Smooth muscle cell (in vitro differentiated cells): ENCODE measurements around the gene DDA1. TPM values are rescaled to one million over a fixed set of nuclear protein-coding genes. Genes with fewer than 3 reads are reported as not detected.
"Not testable (repeated sequence)": the region's sequence is repeated elsewhere in the genome, so short reads cannot be mapped to it uniquely, and the experiment has no call there.

ENCODE experiments used
- DNase-seq: peaks from one replicate; lab custom pipeline; 2025; ENCODE audit not compliant: unreplicated experiment; lab: John Stamatoyannopoulos, UW
- H2AFZ ChIP-seq: fragments of 200-600 bp; sonication (generic); 2 replicates; pipeline ENCODE4 v1.6.0; 2016; ENCODE audit warnings: antibody characterized with exemption, low read depth, mild to moderate bottlenecking
- H3F3A ChIP-seq: fragments of 200-600 bp; sonication (generic); 2 replicates; pipeline ENCODE4 v1.6.0; 2017; ENCODE audit warnings: antibody characterized with exemption, low read depth
- H3K27ac ChIP-seq: fragments of 200-600 bp; sonication (generic); 2 replicates; pipeline ENCODE4 v1.5.1; 2016; ENCODE audit warnings: low read depth, mild to moderate bottlenecking
- H3K27me3 ChIP-seq: fragments of 200-600 bp; sonication (generic); 2 replicates; pipeline ENCODE4 v1.6.1; 2016; ENCODE audit warnings: low read depth, mild to moderate bottlenecking
- H3K36me3 ChIP-seq: fragments of 200-600 bp; sonication (generic); 2 replicates; pipeline ENCODE4 v1.5.1; 2016; ENCODE audit warnings: low read depth
- H3K4me1 ChIP-seq: fragments of 200-600 bp; sonication (generic); 2 replicates; pipeline ENCODE4 v1.5.1; 2016; ENCODE audit warnings: low read depth
- H3K4me2 ChIP-seq: fragments of 200-600 bp; sonication (generic); 2 replicates; pipeline ENCODE4 v1.6.0; 2016; ENCODE audit warnings: mild to moderate bottlenecking
- H3K4me3 ChIP-seq: fragments of 200-600 bp; sonication (generic); 2 replicates; pipeline ENCODE4 v1.5.1; 2016; ENCODE audit warnings: mild to moderate bottlenecking
- H3K79me2 ChIP-seq: fragments of 200-600 bp; sonication (generic); 2 replicates; pipeline ENCODE4 v1.6.0; 2016; ENCODE audit warnings: low read depth, mild to moderate bottlenecking
- H3K9ac ChIP-seq: fragments of 200-600 bp; sonication (generic); 2 replicates; pipeline ENCODE4 v1.6.0; 2016; ENCODE audit warnings: low read depth
- H3K9me3 ChIP-seq: fragments of 200-600 bp; sonication (generic); replicated peaks from 2 replicates; pipeline ENCODE4 v1.5.1; 2016; ENCODE audit warnings: low read depth
- H4K20me1 ChIP-seq: fragments of 200-600 bp; sonication (generic); 2 replicates; pipeline ENCODE4 v1.6.0; 2016; ENCODE audit warnings: low read depth
- WGBS: methylation state at CpG from one replicate; pipeline ENCODE4 v1.1.7; 2016; ENCODE audit warnings: low lambda C conversion rate; 5-methylcytosine and 5-hydroxymethylcytosine counted together
- polyA plus RNA-seq: library from polyadenylated mRNA; unstranded; fragments of >200 nt; fragmentation: Nextera tagmentation; extraction: Ambion mirVana; gene quantifications from 2 replicates; pipeline ENCODE4 v1.2.1, GENCODE V29; 2016
- total RNA-seq: library from RNA; depleted of rRNA; stranded (reverse); fragments of >200 nt; gene quantifications from 2 replicates; pipeline ENCODE4 v1.2.3, GENCODE V29; 2014
- TF ChIP-seq, protein P1 (sequence below): fragments of 200-600 bp; sonication (generic); IDR thresholded peaks from 2 replicates; pipeline ENCODE4 v1.5.1; 2017; ENCODE audit warnings: borderline replicate concordance, mild to moderate bottlenecking, antibody characterized with exemption; ENCODE audit not compliant: insufficient read depth, poor library complexity, severe bottlenecking

DDA1 gene
- total and polyA plus RNA-seq, 2 experiments from 2014 or later = 26.5 to 51.8 TPM

DNA sequence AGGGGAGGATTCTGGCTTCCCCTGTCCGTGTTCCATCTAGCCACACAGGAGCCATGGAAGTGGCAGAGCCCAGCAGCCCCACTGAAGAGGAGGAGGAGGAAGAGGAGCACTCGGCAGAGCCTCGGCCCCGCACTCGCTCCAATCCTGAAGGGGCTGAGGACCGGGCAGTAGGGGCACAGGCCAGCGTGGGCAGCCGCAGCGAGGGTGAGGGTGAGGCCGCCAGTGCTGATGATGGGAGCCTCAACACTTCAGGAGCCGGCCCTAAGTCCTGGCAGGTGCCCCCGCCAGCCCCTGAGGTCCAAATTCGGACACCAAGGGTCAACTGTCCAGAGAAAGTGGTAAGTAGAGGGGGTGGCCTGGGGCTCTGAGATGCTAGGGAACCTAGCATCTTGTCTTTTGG lies 40.6 kb upstream of the DDA1 start:
- DNase-seq = no peak
- Histone ChIP-seq H2AFZ (no peak overlapping the region), H3K79me2 (peaks cover 6% of the 10 kb centered on the region), H3K27me3 (no peaks in the 10 kb centered on the region), H3K4me1 (peaks cover 4% of the 10 kb centered on the region), H3K4me3 (no peak overlapping the region), H3F3A (no peaks in the 10 kb centered on the region), H3K36me3 (no peaks in the 10 kb centered on the region), H3K9me3 (no peaks in the 10 kb centered on the region), H4K20me1 (no peaks in the 10 kb centered on the region), H3K4me2 (peak overlapping the region; percentile 88), H3K9ac (no peak overlapping the region), H3K27ac (no peak overlapping the region)
- 94% methylated on average over 12 of the region's 13 CpGs for WGBS
- TF ChIP-seq, protein P1, sequence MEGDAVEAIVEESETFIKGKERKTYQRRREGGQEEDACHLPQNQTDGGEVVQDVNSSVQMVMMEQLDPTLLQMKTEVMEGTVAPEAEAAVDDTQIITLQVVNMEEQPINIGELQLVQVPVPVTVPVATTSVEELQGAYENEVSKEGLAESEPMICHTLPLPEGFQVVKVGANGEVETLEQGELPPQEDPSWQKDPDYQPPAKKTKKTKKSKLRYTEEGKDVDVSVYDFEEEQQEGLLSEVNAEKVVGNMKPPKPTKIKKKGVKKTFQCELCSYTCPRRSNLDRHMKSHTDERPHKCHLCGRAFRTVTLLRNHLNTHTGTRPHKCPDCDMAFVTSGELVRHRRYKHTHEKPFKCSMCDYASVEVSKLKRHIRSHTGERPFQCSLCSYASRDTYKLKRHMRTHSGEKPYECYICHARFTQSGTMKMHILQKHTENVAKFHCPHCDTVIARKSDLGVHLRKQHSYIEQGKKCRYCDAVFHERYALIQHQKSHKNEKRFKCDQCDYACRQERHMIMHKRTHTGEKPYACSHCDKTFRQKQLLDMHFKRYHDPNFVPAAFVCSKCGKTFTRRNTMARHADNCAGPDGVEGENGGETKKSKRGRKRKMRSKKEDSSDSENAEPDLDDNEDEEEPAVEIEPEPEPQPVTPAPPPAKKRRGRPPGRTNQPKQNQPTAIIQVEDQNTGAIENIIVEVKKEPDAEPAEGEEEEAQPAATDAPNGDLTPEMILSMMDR = no peak

DNA sequence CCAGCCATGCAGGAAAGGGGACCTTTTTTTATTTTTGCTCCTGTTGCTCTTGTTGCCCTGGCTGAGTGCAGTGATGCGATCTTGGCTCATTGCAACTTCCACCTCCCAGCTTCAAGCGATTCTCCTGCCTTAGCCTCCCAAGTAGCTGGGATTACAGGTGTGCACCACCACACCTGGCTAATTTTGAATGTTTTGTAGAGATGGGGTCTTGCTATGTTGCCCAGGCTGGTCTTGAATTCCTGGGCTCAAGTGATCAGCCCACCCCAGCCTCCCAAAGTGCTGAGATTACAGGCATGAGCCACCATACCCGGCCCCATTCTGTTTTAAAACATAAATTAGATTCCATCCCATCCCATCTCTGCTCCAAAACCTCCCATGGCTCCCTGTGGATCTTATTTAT lies 34.5 kb upstream of the DDA1 start:
- not testable (repeated sequence) for H3K4me1 ChIP-seq, H3F3A ChIP-seq

DNA sequence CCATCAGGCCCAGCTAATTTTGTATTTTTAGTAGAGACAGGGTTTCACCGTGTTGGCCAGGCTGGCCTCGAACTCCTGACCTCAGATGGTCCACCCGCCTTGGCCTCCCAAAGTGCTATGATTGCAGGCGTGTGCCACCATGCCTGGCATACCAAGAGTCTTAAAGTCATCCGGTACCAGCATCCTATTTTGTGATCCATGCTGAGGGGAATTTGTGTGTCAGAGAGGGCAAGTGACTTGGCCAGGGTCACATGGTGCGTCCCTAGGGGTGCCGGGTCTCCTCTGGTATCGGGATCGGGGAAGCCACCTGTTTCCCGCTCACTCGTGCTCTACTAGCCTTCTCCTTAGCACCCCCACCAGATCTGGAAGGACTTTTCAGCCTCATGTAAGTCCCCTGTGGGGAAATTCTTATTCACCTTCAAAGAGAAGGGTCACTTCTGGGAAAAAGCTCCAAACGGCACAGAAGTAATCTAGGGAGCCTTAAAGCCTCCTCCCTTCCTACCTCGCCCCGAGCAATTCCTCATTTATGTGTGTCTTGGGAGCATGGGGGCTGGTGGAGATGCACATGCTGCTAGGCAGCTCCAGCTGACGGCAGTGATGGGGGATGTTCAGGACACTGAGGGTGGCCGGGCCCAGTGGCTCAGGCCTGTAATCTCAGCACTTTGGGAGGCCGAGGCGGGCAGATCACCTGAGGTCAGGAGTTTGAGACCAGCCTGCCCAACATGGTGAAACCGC lies 33.8 kb upstream of the DDA1 start:
- no peak overlapping the region for H3K4me3 ChIP-seq
- H3K79me2 ChIP-seq = no peaks in the 10 kb centered on the region
- no peak overlapping the region for H3K9ac ChIP-seq
- H3K4me2 ChIP-seq = no peak overlapping the region
- H2AFZ ChIP-seq = no peak overlapping the region
- H3K36me3 ChIP-seq = no peaks in the 10 kb centered on the region
- 97% methylated on average over 19 of the region's 19 CpGs for WGBS
- H3K27me3 ChIP-seq = no peaks in the 10 kb centered on the region
- no peak for DNase-seq
- H3F3A ChIP-seq = no peaks in the 10 kb centered on the region
- TF ChIP-seq, protein P1 = no peak
- no peaks in the 10 kb centered on the region for H4K20me1 ChIP-seq
- no peaks in the 10 kb centered on the region for H3K4me1 ChIP-seq
- no peak overlapping the region for H3K27ac ChIP-seq
- no peaks in the 10 kb centered on the region for H3K9me3 ChIP-seq

More for the DNA sequence above, 34.5 kb upstream of the DDA1 start:
- not testable (repeated sequence) for H3K36me3 ChIP-seq, H3K27me3 ChIP-seq, H3K4me3 ChIP-seq, H3K27ac ChIP-seq, H3K9ac ChIP-seq, H2AFZ ChIP-seq, DNase-seq, H4K20me1 ChIP-seq, H3K4me2 ChIP-seq, H3K9me3 ChIP-seq, H3K79me2 ChIP-seq
- 93% methylated on average over 3 of the region's 3 CpGs for WGBS

DNA sequence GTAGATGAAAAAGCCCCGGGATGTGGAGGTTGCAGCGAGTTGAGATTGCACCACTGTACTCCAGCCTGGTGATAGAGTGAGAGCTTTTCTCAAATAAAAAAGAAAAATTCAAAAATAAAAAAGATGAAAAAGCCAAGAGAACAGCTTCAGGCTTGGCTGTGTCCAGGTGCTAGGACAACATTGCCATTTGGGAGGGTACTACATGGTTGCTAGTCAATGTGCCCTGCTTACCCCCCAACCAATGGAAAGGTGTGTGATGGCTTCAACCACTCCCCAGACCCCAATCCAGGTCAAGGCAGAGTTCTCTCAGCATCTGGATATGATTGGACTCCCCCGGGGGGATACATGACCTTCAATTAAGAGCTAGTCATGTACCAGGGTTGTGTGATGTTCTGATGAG lies 29.9 kb upstream of the DDA1 start:
- no peak overlapping the region for H3K9ac ChIP-seq
- H3K4me3 ChIP-seq = no peak overlapping the region
- no peak overlapping the region for H3K4me2 ChIP-seq
- no peaks in the 10 kb centered on the region for H3K79me2 ChIP-seq
- H3K27me3 ChIP-seq = no peaks in the 10 kb centered on the region
- no peaks in the 10 kb centered on the region for H3K36me3 ChIP-seq
- H3K27ac ChIP-seq = no peak overlapping the region
- no peak overlapping the region for H2AFZ ChIP-seq
- no peaks in the 10 kb centered on the region for H3K4me1 ChIP-seq
- 84% methylated on average over 3 of the region's 3 CpGs for WGBS
- H3F3A ChIP-seq = no peaks in the 10 kb centered on the region
- TF ChIP-seq, protein P1 = no peak
- H4K20me1 ChIP-seq = no peaks in the 10 kb centered on the region
- no peak for DNase-seq
- H3K9me3 ChIP-seq = no peaks in the 10 kb centered on the region
